GM10847 (cell line): ENCODE results near the gene CNTNAP5.

Source experiments
- POLR2A ChIP-seq: IDR thresholded peaks from 2 replicates; pipeline ENCODE4 v1.6.1; 2011; ENCODE audit not compliant: insufficient read length; ENCODE audit errors: extremely low read depth

CNTNAP5 gene

GRCh38 chr2:124485659-124486058, 460.6 kb downstream of the CNTNAP5 start:
- TF ChIP-seq POLR2A, result no peak

DNA sequence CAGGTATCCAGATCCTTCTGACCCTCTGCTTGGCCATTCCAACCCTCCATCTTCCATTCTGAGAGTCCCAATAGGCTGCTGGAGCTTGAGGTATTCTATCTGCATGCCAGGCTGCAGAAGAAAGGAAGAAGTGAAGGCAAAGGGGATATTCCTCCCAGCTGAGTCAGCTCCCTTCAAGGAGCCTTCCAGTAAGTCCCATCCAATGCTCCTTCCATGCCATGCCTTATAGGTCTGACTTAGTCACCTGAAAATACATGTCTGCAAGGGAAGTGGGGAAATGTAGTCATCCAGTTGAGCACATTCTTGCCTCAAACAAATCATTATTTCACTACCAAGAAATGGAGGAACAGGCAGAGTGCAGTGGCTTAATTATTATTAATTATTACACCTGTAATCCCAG, 464.6 kb downstream of the CNTNAP5 start:
- no peak for TF ChIP-seq POLR2A

DNA sequence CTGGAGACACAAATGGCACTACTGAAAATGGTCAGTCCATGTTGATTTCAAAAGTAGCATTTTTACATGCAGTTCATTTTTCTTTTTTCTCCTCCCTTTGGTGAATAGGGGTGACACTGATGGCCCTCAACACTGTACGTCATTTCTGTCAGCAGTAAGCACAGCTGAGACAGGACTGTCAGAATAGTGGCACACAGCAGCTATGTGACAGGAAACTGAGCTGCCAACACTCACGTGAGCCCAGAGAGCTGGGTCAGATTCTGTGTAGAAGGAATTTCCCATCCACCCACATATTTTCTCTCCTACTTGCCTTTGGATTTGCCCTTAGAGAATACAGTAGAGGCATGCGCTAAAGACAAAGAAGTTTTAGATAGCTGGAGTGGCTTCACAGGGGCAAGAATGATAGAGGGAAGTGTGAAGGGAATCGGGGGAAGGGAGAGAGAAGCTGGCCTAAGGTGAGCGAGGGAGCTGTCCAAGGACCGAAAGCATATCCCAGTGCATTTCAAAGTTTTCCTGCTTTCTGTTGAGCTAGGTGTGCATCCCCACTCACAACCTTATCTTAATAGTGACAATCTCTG, 476.6 kb downstream of the CNTNAP5 start:
- no peak for TF ChIP-seq POLR2A

- no peak for TF ChIP-seq POLR2A
These were observed 489.1 kb downstream of the CNTNAP5 start for GRCh38 chr2:124514236-124514635.

- no peak for TF ChIP-seq POLR2A
These were observed 495.9 kb downstream of the CNTNAP5 start for GRCh38 chr2:124520953-124521352.

GRCh38 chr2:124523096-124523495, 498.0 kb downstream of the CNTNAP5 start:
- no peak for TF ChIP-seq POLR2A

DNA sequence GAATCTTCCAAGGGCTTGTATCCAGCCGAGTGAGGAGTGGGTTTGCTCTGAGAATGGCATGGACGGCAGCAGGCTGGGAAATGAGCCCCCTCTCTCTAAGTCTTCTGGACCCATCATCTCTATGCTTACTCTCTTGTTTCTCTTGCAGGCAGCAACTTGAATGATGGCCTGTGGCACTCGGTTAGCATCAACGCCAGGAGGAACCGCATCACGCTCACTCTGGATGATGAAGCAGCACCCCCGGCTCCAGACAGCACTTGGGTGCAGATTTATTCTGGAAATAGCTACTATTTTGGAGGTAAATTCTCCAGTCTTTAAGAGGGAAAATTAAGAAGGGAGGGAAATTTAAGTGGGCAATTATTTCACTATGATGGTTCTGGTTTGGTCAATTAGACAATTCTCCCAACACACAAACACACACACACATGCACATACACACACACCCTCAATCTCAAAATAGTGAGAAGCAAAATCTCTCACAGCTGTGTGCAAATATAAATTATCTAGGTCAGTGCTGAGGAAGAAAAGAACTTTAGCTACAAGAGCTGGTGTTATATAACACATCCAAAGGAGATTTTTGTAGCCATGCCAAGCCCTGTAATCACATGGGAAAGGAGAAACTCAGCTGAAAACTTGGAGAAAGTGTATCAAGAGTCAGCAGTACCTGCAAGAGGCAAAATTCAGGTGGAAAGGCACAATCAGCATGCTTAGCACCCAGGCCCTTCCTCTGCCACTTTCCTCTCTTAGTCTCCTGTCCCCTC, 499.2 kb downstream of the CNTNAP5 start:
- TF ChIP-seq POLR2A, result no peak

- TF ChIP-seq POLR2A, result no peak
These were observed 501.1 kb downstream of the CNTNAP5 start for GRCh38 chr2:124526221-124526620.

DNA sequence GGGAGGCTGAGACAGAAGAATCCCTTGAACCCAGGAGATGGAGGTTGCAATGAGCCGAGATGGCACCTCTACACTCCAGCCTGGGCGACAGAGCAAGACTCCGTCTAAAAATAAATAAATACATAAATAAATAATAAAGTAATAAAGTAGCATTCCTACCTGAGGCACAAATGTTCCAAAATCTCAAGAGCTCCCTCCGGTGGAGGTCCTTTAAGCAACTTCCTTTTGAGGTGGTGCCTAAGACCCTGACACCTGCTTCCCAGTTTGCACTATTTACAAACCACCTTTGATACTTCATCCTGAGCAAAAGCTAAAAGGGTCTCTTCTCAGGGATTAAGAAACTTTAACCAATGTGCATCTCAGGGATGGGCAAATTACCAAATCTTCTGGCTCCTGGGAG, 505.1 kb downstream of the CNTNAP5 start:
- TF ChIP-seq POLR2A, result no peak

GRCh38 chr2:124533226-124533954, 508.3 kb downstream of the CNTNAP5 start:
- TF ChIP-seq POLR2A, result no peak

DNA sequence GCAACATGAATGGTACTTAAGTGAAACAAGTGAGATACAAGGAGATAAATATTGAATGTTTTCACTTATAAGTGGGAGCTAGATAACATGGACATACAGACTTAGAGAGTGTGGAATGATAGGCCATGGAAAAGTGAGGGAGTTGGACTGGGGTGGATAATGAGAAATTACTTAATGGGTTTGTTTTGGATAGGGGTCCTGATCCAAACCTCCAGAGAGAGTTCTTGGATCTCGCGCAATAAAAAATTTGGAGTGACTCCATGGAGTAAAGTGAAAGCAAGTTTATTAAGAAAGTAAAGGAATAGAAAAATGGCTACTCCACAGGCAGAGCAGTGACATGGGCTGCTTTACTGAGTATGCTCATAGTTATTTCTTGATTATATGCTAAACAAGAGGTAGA, 508.9 kb downstream of the CNTNAP5 start:
- TF ChIP-seq POLR2A, result no peak

DNA sequence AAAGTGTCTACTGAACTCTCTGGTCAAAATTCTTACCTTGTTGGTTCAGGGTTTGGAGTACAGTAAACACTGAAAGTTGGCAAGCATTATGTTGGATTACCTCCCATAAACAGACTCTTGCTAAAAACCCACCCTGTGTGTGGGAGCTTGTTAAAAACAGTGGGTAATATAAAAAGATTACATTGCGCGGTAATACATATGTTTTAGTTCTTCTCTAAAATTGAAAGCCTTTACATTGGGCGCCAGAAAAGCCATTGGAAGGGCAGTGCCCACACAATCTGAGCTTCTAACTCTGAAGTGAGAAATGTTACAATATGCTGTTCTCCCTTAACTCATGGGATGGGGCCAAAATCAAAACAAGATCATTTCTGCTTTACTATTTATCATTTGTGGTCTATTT, 510.7 kb downstream of the CNTNAP5 start:
- no peak for TF ChIP-seq POLR2A

- no peak for TF ChIP-seq POLR2A
These were observed 511.5 kb downstream of the CNTNAP5 start for GRCh38 chr2:124536591-124536990.

DNA sequence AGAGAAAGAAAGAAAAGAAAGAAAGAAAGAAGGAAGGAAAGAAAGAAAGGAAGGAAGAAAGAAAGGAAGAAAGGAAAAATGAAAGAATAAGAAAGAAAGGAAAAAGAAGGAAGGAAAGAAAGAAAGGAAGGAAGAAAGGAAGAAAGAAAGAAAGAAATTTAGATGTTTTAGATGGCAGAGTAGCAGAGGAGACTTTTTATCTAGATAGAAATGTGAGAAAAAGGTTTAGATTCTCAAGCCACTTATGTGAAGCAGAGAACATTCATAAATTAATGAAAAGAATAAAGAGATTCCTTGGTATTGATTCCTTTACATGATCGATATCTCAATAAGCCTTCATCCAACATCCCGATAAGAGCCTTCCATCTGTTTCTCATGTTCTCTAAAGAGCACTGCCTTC, 513.5 kb downstream of the CNTNAP5 start:
- TF ChIP-seq POLR2A, result no peak

DNA sequence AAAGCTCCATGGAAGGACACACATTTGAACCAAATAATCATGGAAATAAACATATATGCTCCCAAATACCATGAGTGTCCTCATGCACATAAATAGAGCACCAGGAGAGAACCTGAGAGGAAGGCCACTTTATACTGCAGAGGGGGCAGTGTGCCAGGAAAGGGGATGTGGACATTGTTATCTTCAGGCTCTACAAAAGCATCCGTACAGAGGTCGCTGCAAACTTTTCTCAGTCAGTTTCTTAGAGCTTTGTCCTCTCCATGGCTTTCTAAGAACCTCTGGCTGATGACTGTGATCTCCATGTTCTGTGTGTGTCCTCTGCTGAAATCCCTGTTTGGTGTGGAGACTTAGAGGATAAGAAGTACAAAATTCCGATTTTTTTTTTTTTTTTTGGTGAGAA, 515.7 kb downstream of the CNTNAP5 start:
- TF ChIP-seq POLR2A, result no peak

DNA sequence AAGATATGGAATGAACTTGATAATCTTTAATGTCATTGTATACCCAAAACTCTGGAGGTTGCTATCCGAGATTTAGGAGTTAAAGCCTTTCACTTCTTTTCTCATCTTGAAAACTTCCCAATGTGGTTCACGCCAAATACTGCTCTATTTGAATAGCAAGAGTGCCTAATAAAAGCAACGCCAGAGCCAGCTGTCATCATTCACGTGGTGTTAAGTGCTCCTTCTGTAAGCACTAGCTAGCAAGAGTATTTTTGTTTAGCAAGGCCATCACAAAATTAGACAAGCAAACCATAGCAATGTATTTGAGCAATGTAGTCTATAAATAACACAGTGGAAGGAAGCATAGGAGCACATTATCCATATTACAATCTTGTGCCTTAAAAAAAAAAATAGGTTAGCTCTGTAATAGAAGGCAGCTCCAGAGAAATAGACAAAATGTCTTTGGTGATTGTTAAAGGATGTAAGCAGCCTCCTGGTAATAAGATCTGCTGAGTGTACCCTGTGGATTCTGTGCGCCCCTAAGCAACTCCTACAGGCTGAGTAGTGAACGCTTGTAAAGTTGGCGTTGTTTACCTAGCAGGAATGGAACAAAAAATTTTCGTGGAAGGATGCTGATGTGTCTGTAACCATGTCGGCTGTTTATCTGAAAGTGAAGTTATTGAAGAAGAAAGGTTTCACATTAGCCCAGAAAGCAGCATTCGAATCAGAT, 518.0 kb downstream of the CNTNAP5 start:
- no peak for TF ChIP-seq POLR2A
